ENCODE results near the gene ALG14.

- TF ChIP-seq CTCF (IDR thresholded peaks at IDR 0.05; ENCODE audit: low read depth, low read length, missing input control) (no peak), ATF3 (IDR thresholded peaks at IDR 0.05) (no peak), REST (IDR thresholded peaks at IDR 0.05) (no peak), MAX (IDR thresholded peaks at IDR 0.05) (no peak), TAF1 (conservative IDR thresholded peaks at IDR 0.05) (no peak)
These were observed 50.2 kb downstream of the ALG14 start for GRCh38 chr1:95022644-95022926.
